GM20431 (cell line): ENCODE results near the gene USE1.

Experiments
- in situ Hi-C: fragments of 300-500 bp; cut with MseI, MboI; formaldehyde crosslinking; loops from one replicate; pipeline ENCODE4 v1.15.0; 2020; ENCODE audit warnings: low sequenced_read_pairs; ENCODE audit not compliant: unreplicated experiment

USE1 gene

DNA sequence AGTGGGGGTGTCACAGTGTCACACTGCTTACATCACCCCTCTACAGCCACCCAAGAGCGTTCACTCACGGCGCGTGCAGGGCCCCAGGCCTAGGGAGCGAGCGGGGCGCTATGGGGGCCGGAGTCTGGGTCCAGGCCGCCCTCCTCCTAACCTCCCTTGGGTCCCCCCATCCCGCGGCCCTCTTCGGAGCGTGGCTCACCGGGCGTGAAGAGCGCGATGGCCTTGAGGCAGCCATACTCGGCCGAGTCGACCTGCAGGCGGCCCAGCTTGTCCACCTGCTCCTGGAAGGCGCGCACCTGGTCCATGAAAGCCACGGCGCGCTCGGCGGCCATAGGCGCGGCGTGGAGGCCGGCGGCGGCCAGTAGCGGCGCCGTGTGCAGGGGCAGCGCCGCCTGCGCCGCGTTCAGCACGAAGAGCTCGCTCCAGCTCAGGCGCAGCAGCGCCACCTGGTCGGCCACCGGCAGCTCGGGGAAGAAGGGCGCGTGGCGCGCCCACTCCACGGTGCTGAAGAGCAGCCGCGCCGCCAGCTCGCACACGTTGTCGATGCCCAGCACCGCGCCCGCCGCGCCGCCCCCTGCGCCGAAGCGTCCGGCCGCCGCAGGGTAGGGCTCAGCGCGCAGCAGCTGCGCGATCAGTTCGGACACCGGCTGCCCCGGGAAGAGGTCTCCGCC, 20.3 kb downstream of the USE1 start:
- in situ Hi-C loops, result no loop called here

DNA sequence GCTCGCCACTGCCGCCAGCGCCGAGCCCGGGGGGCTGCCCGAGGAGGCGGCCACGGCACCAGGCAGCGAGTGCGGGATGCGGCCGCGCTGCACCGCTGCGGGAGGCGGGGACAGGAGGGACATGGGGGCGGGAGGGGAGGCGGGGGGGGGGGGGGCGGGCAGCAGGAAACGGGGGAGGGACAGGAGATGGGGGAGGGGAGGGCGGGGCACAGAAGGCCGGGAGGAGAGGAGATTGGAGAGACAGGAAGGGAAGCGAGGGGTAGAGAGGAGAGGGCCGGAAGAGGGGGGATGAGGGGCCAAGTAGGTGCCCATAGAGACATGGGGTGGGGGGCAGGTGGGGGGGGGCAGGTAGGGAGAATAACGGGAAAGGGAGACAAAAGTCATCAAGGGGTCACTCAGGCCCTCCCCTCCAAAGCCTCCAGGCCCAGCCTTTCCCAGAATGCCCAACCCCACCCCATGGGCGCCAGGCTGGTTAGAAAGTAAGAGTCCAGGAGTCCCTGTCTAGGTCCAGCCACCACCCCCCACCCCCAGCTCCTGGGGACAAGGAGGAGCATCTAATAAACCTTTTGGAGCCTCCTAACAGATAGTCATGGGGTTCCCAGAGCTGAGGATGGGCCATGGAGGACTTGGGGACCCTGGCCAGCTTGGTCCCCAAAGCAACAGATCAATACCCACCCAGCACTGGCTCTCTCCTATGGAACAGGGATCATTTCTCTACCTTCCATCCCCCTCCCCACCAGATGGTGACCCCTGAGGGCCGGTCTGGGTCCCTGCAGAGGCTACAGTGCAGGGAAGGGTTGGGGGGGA, 21.0 kb downstream of the USE1 start:
- in situ Hi-C loops, result no loop called here

DNA sequence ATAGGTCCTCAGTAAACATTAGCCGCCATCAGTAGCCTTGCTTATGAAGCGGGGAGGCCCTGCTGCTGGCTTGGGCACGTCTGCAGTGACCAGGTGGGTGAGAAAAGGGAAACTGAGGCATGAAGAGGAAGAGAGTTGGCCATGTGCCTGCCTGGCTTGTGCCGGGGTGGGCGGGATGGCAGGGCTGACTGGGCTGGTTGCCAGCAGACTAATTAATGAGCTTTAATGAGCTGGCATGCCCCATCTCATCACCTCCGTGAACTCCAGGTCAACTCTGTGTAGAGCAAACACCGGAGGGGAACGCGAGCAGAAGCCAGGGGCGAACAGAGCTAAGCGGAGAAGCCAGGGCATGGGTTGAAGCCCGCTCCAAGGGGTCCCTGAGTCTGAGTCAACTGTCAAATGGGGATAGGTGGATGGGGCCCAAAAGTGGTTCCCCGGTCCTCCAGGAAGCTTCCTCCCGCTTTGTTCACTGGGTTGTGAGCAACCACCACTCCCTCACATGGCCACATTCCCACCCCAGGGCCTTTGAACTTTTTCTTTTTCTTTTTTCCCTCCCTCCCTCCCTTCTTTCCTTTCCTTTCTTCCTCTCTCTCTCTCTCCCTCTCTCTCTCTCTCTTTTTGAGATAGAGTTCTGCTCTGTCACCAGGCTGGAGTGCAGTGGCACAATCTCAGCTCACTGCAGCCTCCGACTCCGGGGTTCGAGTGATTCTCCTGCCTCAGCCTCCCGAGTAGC, 21.8 kb downstream of the USE1 start:
- in situ Hi-C loops, result no loop called here

DNA sequence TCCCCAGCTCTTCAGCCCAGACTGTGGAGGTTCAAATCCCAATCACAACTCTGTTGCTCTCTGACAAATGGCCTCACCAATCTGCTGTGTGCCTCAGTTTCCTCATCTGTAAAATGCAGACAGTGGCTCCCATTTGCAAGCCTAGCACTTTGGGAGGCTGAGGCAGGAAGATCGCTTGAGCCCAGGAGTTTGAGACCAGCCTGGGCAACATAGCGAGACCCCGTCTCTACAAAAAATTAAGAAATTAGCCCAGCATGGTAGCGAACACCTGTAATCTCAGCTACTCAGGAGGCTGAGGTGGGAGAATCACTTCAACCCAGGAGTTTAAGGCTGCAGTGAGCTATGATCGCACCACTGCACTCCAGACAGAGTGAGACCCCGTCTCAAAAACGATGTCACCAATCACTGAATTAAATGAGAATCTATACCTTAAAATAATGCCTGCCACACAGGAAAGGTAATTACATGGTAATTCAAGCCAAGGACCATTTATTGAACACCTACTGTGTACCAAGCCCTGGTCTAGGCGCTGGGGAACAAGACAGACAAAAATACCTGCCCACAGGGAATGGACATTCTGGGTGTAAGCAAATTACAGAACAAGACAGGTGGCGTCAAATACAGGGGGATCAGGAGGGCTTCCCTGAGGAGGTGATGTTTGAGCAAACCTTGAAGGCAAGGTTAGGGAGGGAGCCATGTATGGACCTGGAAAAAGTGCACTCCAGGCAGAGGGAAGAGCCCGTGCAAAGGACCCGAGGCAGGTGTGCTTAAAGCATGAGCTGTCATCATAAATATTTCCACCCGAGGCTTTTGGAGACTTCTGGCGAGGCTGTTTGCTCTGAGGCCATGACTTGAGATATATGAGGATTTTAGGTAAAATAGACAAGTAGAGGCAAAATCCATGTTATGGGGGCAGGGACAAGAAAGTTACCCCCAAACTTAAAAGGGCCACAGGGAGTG, 22.9 kb downstream of the USE1 start:
- in situ Hi-C loops, result no loop called here

DNA sequence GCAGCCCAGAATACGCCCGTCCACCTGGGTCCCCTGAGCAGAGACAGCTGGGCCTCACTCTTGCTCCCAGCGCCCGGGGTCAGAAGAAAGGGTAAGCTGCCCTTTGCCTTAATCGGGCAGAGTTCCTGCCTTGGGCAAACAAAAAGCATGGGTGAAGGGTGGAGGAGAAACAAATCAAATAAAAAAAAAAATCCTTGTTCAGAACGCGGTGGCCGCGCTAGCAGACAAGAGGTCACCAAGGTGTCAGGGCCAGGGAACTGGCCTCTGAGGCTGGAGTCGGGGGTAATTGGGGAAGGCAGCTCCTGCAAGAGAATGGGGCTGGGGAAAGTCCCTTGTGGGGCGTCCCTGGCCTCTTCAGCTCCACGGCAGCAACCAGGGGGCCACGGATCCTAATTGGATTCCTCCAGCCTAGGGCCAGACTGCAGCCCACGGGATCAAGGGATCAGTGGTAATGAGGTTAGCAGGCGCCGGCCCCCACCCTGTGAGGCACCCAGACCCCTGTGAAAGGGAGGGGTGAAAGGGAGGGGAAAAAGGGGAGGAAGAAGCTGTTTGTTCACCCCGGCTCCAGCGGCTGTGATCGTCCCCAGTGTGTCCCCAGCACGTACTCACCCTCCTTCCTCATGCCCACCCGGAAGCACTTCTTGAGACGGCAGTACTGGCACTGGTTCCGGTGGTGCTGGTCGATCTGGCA, 25.1 kb downstream of the USE1 start:
- in situ Hi-C loops, result no loop called here

DNA sequence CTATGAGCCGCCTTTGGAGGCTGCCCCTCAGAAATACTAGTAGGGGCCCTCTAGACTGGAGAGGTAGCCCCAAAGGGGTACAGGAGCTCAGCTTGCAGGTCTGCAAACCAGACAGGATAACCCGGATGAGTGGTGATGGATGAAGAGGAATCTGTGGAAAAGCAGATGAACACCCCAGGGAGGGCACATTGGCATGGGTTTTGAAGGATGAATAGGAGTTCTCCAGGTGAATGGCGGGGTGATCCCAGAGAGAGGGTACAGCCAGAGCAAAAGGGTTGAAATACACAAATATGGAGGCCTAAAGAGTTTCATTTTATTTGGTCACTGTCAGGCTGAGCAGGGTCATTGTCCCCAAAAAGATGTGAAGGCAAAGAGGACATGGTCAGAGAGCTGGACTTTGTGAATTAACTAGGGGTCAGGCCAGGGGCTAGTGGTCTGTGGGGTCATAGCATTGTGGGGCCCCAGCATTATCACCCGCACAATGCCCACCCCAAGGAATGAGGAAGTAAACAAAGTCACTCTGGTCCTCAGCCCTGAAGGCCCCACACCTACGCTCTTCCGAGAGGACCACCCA, 25.8 kb downstream of the USE1 start:
- in situ Hi-C loops, result no loop called here

DNA sequence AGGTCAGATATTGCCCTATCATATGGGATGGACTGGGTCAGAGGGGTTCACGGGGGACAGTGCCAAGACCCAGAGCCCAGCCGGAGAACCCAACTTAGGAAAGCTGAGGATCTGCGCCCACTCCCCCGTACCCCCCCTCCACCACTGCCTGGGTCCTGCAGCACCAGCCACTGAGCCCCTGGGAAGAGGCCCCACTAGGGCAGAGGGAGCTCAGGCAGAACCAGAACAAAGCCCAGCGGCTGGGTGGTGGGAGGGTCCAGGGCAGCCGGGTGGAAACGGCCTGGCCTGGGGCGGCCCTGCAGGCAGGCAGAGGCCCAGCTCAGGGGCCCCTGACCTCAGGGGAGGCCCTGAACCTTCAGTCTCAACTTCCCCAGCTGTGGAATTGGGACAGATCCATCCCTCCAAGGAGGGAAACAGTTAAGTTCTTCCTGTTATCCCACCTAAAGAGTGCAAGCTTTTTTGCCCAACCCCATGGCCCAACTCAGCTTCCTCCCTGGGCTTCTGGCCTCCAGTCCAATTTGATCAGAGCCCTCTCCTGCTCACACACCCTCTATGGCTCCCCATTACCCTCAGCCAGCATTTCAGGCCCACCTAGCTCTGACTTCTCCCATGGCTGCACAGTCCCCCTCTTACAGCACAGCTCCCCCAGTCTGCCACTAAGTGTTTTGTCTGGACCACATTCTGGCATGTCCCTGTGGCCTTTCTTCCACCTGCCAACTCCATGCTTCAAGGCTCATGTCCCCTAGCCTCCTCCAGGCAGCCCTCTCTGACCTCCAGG, 27.5 kb downstream of the USE1 start:
- in situ Hi-C loops, result no loop called here

DNA sequence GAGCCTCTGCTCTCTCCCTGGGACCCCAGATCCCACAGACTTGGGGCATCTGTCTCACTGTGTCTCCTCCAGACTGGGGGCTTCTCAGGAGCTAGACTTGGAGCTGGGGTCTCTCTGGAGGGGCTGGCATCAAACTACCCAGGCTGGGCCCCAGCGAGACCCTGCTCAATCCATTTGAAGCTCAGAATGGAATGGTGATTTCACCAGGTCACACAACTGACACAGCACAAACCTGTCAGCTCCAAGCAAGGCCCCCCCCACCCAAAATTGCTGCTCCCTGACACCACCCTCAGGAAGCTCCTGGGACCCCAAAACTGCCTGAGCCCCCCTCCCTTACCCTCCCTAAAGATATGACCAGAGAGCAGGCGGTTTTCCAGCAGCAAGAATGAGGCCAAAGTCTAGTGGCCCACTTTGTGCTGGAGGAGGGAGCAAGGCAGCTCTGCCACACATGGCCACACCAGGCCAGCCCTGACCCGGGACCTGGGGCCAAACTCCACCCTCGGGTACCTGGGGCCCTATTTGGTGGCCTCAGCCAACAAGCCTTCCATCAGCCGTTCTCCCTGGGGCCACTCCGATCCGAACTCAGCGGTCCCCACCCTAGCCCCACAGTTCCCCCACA, 28.2 kb downstream of the USE1 start:
- in situ Hi-C loops, result no loop called here

DNA sequence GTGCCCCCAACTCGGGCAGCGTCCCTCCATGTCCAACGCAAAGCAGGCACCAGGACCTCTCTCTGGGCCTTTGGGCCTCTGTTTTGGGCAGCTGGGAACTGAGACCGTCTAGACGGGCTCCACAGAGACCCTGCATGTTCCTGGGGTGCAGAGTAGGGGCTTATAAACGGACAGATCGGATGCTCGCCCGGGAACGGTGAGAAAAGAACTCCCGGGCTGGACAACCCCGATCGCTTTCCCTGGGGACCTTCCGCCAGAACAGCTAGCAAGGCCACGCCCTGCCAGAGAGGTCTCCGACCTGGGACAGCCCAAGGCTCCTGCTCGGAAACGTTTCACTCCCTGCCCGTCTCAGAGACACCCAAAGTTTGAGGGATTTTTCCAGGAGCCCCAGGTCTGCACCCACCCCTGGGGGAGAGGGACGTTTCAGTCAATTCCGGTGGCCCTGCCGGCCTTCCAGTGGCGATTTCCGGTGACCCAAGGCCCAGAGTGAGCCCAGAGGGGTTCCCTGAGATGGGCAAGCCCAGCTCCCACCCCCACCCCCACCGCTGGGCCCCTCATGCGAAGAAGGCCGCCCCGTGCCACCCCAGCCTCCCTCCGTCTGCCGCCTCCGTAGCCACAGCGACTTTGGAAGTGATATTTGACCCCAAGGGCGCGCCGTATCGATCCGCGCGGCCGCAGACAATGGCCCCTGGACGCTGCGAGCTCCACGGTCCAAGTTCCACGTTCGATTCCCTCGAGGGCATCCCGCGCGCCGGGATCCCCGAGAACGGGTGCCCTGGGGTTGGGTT, 28.9 kb downstream of the USE1 start:
- in situ Hi-C loops, result no loop called here

DNA sequence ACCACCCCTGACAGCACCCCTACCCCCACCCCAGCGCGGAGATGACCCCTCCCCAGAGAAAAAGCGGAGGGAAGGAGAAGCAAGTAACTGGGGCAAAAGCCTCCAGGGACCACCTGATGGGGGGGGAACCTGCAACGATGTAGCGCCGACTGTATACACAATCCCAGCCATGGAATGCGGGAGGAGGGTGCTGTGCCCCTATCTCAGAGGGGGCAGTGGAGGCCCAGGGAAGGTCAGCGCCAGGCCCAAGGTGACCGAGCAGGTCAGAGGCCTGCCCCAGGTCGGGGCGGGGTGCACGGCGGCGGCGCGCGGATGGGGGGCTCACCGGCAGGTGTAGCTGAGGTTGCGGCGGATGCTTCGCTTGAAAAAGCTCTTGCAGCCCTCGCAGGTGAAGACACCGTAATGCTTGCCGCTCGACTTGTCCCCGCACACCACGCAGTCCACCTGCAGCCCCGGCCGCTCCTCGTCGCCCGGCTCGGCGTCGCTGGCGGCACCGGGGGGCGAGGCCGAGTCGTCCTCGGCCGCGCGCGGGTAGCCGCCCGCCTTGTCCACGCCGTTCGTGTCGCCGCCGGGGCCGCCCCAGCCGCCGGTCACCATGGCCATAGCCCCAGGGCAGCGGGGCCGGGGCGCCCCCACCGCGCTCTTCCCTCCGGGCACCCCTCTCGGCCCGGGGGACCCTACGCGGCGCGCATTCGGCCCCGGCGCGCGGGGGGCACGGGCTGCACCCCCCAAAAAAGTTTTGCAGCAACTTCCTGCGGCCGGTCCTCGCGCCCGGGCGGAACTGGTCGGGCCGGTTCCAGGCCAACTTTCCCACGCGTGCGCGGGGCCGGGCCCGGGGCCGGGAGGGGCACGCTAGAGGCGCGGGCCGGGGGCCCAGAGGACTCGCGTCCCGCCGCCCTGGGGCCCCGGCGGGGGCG, 29.7 kb downstream of the USE1 start:
- in situ Hi-C loops, result no loop called here

DNA sequence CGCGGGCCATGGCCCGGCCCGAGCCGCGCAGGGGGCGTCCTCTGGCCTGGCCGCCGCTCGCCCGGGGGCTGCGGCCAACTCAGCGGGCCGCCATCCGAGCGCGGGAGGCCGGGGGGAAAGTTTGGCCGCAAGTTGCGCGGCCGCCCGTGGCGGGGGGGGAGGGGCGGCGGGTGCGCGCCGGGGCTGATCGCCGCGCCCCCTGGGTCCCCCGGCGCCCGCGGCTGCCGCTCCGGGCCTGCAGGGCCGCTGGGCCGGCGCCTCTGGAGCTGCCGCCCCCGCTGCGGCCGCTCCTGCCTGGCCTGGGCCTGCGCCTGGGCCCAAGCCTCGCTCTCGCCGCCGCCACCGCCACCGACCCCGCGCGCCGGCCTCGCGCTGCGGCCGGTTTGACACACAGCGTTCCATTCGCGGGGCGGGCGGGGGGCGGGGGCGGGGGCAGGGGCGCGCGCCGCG, 30.4 kb downstream of the USE1 start, which contains the start of gene NR2F6:
Gene NR2F6, minus strand, starts transcription at position 385 of the 450 bp plus-strand sequence. CDS start 699 bp downstream, outside the sequence.
- in situ Hi-C loops, result no loop called here

DNA sequence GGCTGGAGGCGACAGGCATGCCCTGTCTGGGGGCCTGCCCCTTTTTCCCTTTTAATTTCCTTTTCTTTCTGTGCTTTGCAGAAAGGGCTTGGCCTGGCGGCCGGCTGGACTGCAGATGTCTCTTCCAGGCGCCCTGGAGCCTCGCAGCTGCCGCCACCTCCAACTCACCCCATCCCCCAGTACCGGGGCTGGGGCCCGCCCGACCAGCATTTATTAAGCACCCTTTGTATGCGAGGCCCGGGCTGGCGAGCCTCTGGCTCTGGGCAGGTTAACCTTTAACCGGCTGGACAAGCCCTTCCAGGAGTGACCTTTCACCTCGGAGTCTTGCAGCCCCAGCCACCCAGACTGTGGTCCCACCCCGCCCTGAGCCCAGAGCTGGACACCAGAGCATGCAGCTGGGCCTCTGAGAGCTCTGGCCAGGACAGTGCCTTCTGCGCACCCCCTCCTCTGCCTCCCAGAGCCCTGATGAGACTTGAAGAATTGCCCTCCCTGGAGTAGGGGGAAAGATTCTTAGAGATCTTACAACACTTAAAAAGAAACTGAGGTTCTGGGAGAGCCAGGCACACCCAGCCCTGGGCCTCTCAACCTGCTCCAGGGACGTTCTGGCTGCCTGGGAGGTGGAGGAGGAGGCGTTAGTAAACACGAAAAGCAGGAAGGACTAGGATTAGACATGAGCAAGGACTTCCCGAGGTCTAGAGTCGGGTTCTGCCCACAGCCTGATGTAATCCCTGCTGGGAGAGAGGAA, 31.7 kb downstream of the USE1 start:
- in situ Hi-C loops, result no loop called here

DNA sequence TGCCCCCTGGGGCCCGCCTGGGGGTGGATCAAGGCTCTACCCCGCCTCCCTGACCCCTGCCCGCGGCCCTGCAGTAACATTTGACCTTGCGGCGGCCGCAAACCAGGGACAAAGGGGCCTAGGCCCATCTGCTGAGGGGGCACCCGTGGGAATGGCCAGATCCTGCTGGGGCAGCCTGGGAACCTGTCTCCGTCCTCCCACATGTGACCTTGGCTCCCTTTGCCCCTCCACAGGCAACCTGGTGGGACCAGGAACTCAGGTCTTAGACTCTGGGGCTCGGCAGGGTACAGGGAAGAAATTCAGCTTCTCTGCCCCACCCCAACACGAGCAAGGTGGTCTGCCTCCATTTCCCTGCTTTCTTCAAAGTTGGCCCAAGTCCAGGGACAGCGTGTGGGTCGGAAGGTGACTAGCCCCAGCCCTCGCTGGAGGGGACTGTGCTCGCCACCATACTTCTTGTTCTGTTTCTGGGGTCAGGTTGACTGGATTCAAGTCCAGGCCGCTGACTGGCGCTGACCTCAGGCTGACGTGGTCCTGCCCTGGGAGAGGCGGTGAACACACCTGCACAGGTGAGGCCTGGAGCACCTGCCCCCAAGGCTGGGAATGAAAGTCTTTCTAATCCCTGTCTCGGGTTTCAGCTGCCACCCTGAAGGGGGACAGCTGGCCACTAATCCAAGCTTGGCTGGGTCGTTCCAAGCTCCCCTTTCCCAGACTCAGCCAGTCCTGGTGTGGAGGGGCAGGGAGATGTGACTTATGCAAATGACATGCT, 33.0 kb downstream of the USE1 start:
- in situ Hi-C loops, result no loop called here

DNA sequence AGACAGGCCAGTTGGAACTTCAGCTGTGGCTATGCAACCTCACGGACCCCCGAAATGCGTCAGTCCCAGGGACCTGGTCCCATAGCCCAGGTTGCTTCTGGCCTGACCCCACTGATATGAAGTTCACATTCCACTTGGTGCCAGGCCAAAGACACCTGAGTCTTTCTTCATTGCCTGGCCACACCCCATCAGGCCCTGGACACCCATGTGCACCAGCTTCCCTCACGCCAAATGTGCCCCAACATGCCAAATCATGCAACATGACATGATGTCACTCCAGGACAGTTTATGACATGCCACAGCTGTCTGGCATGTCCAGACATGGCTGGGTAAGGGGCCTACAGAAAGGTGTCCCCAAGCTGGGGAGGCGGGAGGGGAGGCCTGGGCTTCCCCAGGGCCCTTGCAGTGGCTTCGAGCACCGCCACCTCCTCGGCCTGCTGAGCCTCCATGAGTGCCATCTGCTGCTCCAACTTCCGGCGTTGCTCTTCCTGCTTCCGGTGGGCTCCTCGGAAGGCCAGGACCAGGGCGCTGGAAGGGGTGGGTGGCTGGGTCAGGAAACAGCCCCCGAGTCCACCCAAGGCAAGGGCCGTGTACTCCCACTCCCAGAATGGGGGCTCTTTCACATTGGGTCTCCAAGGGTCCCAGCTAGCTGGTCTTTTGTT, 34.9 kb downstream of the USE1 start:
- in situ Hi-C loops, result no loop called here
